OCI-LY7 (cell line): Measurements from ENCODE around the gene FBXO44. TPM values are rescaled to one million over a fixed set of nuclear protein-coding genes. Genes with fewer than 3 reads are reported as not detected.
A peak's percentile ranks its signal among the peaks of the same experiment; 100 is the strongest.

Experiments used
- BruUV-seq: library from RNA; stranded (reverse); fragments of 400-500 nt; replicated peaks from 2 replicates; lab custom pipeline; 2021; lab: Mats Ljungman, UMichigan
- CTCF ChIA-PET: fragments of 300-600 bp; sonication (Branson Sonifier 250); formaldehyde crosslinking; loops from one replicate; lab custom pipeline; 2022; ENCODE audit warnings: antibody characterized with exemption; ENCODE audit not compliant: unreplicated experiment; lab: Charles Lee
- POLR2A ChIA-PET: fragments of 300-600 bp; sonication (Branson Sonifier 250); formaldehyde crosslinking; loops from one replicate; lab custom pipeline; 2022; ENCODE audit warnings: antibody characterized with exemption; lab: Charles Lee
- DNase-seq: peaks from one replicate; pipeline ENCODE4 v3.0.0-alpha.2; 2015; ENCODE audit warnings: low spot score
- H2AFZ ChIP-seq: fragments of 200-600 bp; sonication (generic), shearing (Covaris generic); 2 replicates; pipeline ENCODE4 v1.6.1; 2014; ENCODE audit warnings: mild to moderate bottlenecking, antibody characterized with exemption, low read length, moderate library complexity
- H3K27ac ChIP-seq: fragments of 200-600 bp; sonication (generic); 2 replicates; pipeline ENCODE4 v1.5.1; 2014; ENCODE audit warnings: mixed run types, low read depth, mild to moderate bottlenecking, moderate library complexity, low read length, inconsistent platforms; ENCODE audit not compliant: poor library complexity, severe bottlenecking
- H3K36me3 ChIP-seq: fragments of 200-600 bp; sonication (generic); 2 replicates; pipeline ENCODE4 v1.6.1; 2014; ENCODE audit warnings: mild to moderate bottlenecking, antibody characterized with exemption, low read length, moderate library complexity, mixed read lengths; ENCODE audit not compliant: insufficient read depth
- H3K4me1 ChIP-seq: fragments of 200-600 bp; sonication (generic); 2 replicates; pipeline ENCODE4 v1.5.1; 2014; ENCODE audit warnings: mild to moderate bottlenecking, low read length; ENCODE audit not compliant: insufficient read depth, poor library complexity, severe bottlenecking
- H3K4me2 ChIP-seq: fragments of 200-600 bp; sonication (generic); 2 replicates; pipeline ENCODE4 v1.6.1; 2014; ENCODE audit warnings: mild to moderate bottlenecking, low read length
- H3K4me3 ChIP-seq: fragments of 200-600 bp; sonication (generic); 2 replicates; pipeline ENCODE4 v1.5.1; 2014; ENCODE audit warnings: mild to moderate bottlenecking, low read depth, low read length; ENCODE audit not compliant: poor library complexity, severe bottlenecking
- H3K79me2 ChIP-seq: fragments of 200-600 bp; sonication (generic); 2 replicates; pipeline ENCODE4 v1.6.1; 2016; ENCODE audit warnings: low read depth, mild to moderate bottlenecking, low read length, moderate library complexity, mixed read lengths; ENCODE audit not compliant: insufficient read depth
- H3K9me2 ChIP-seq: fragments of 200-600 bp; sonication (generic); 2 replicates; pipeline ENCODE4 v1.6.1; 2016; ENCODE audit warnings: mild to moderate bottlenecking, low read length, mixed read lengths; ENCODE audit not compliant: insufficient read depth
- H3K9me3 ChIP-seq: fragments of 200-600 bp; sonication (generic); 2 replicates; pipeline ENCODE4 v1.6.1; 2014; ENCODE audit warnings: mild to moderate bottlenecking, mixed run types, low read length, mixed read lengths
- H4K20me1 ChIP-seq: fragments of 200-600 bp; sonication (generic); 2 replicates; pipeline ENCODE4 v1.6.1; 2014; ENCODE audit warnings: mild to moderate bottlenecking, antibody characterized with exemption, low read length, moderate library complexity, mixed read lengths; ENCODE audit not compliant: insufficient read depth
- CTCF ChIP-seq: fragments of 200-600 bp; sonication (generic); conservative IDR thresholded peaks from 2 replicates; pipeline ENCODE4 v1.5.1; 2014; ENCODE audit warnings: mild to moderate bottlenecking, antibody characterized with exemption, low read length, moderate library complexity, mixed read lengths
- EZH2phosphoT487 ChIP-seq: fragments of 200-600 bp; sonication (generic); IDR thresholded peaks from 2 replicates; pipeline ENCODE4 v1.6.1; 2018; ENCODE audit warnings: low read depth, borderline replicate concordance, mild to moderate bottlenecking, mixed run types, antibody characterized with exemption, low read length, moderate library complexity, mixed read lengths
- intact Hi-C: fragments of 100-400 bp; cut with micrococcal nuclease; formaldehyde crosslinking; loops from one replicate; pipeline ENCODE4 v1.10.0; 2022; ENCODE audit not compliant: unreplicated experiment
- total RNA-seq, 2 experiments: library from RNA; depleted of rRNA in 1 of 2; stranded (reverse); fragments of >200 nt in 1 of 2; shearing (Covaris generic) in 1 of 2; gene quantifications; 2 replicates each; pipeline ENCODE4 v1.2.3, GENCODE V29; 2014 to 2022

Gene FBXO44
- total RNA-seq, 2 experiments from 2014 or later: 16.2 to 20.8 TPM

GRCh38 chr1:11685210-11685752, 30.6 kb downstream of the FBXO44 start:
- POLR2A ChIA-PET: interaction anchor here (0.7 to 1.1 kb wide), 3 partner anchors 19 to 29 kb away, joined by 3 read pairs; no protein-coding TSS in a partner anchor
- H3K4me2 ChIP-seq: no peak overlapping the region
- TF ChIP-seq EZH2phosphoT487 (no peak), CTCF (peak; percentile 57)

GRCh38 chr1:11688506-11688905, 33.8 kb downstream of the FBXO44 start:
- no peak overlapping the region for H3K27ac ChIP-seq
- no peak overlapping the region for H2AFZ ChIP-seq
- BruUV-seq: no TSS peak
- no peak overlapping the region for H3K4me3 ChIP-seq
- no peaks in the 10 kb centered on the region for H3K36me3 ChIP-seq
- ChIA-PET POLR2A (no interaction called here), CTCF (no interaction called here)
- no peaks in the 10 kb centered on the region for H3K9me3 ChIP-seq
- H3K9me2 ChIP-seq: no peaks in the 10 kb centered on the region
- TF ChIP-seq EZH2phosphoT487: no peak
- no peak for TF ChIP-seq CTCF
- DNase-seq: no peak
- intact Hi-C loops: no loop called here
- H4K20me1 ChIP-seq: no peaks in the 10 kb centered on the region
- peaks cover 3% of the 10 kb centered on the region for H3K4me1 ChIP-seq
- H3K4me2 ChIP-seq: no peak overlapping the region
- H3K79me2 ChIP-seq: no peaks in the 10 kb centered on the region

More at GRCh38 chr1:11685210-11685752, 30.6 kb downstream of the FBXO44 start:
- Histone ChIP-seq H3K4me1 (peaks cover 19% of the 10 kb centered on the region), H3K36me3 (no peaks in the 10 kb centered on the region), H3K9me2 (no peaks in the 10 kb centered on the region), H3K9me3 (no peaks in the 10 kb centered on the region), H3K27ac (no peak overlapping the region), H4K20me1 (no peaks in the 10 kb centered on the region), H3K79me2 (no peaks in the 10 kb centered on the region), H3K4me3 (no peak overlapping the region), H2AFZ (no peak overlapping the region)
- no peak for DNase-seq
- no TSS peak for BruUV-seq
- CTCF ChIA-PET: no interaction called here
- intact Hi-C loops: no loop called here
